Measurements from ENCODE around the gene GREB1L. TPM values are rescaled to one million over a fixed set of nuclear protein-coding genes. Genes with fewer than 3 reads are reported as not detected.

Gene GREB1L
- polyA plus RNA-seq (2011; rRNA removed) (2.7 TPM in 2 replicates), polyA minus RNA-seq (2011; rRNA and poly(A)+ RNA removed) (3.0 and 3.7 TPM in 2 replicates)

- peaks cover 7% of the 10 kb centered on the region for H3K27me3 ChIP-seq (ENCODE audit: control insufficient read depth, insufficient read depth, low read length)
- CTCF ChIA-PET = interaction anchor here (0.6 to 1.6 kb wide), 7 partner anchors 10 to 288 kb away, joined by 3 to 6 read pairs (median 3); no protein-coding TSS in a partner anchor
Measured at GRCh38 chr18:21242141-21242779, at the start of gene GREB1L. TSS of gene GREB1L (plus strand) at chr18:21242232. CDS start at chr18:21383519, 141,287 bp downstream.

GRCh38 chr18:21192308-21192624 lies 49.8 kb upstream of the GREB1L start:
- ChIA-PET CTCF (interaction anchor here (0.7 to 7.4 kb wide), 20 partner anchors 8 to 764 kb away, joined by 3 to 207 read pairs (median 4); partner anchors contain the start of gene ROCK1), POLR2A (no interaction called here)
- DNase-seq (ENCODE audit: low read depth) = no peak
- Histone ChIP-seq H3K4me3 (ENCODE audit: low read depth, low read length) (no peak overlapping the region), H3K36me3 (ENCODE audit: control insufficient read depth, insufficient read depth, low read length) (no peaks in the 10 kb centered on the region), H3K27me3 (ENCODE audit: control insufficient read depth, insufficient read depth, low read length) (no peaks in the 10 kb centered on the region; the same call in 1 of the 2 replicates)
- no peak for TF ChIP-seq CTCF (IDR thresholded peaks at IDR 0.05; ENCODE audit: insufficient read depth, low read depth, low read length)

More at GRCh38 chr18:21242141-21242779, at the start of gene GREB1L:
- H3K4me3 ChIP-seq (ENCODE audit: low read depth, low read length) = peak within 1 kb of the TSS; percentile 49
- POLR2A ChIA-PET = interaction anchor here (0.6 kb wide), 1 partner anchor 140 kb away, joined by 3 read pairs; no protein-coding TSS in a partner anchor
- no peaks in the 10 kb centered on the region for H3K36me3 ChIP-seq (ENCODE audit: control insufficient read depth, insufficient read depth, low read length)
- no peak for DNase-seq (ENCODE audit: low read depth)
- TF ChIP-seq CTCF (IDR thresholded peaks at IDR 0.05; ENCODE audit: insufficient read depth, low read depth, low read length) = no peak

GRCh38 chr18:21194871-21195771 lies 46.9 kb upstream of the GREB1L start:
- ChIA-PET CTCF (interaction anchor here (0.6 to 7.4 kb wide), 33 partner anchors 8 to 767 kb away, joined by 3 to 207 read pairs (median 4); partner anchors contain the start of gene ESCO1), POLR2A (no interaction called here)
- TF ChIP-seq CTCF (IDR thresholded peaks at IDR 0.05; ENCODE audit: insufficient read depth, low read depth, low read length) = peak; percentile 61
- Histone ChIP-seq H3K36me3 (ENCODE audit: control insufficient read depth, insufficient read depth, low read length) (no peaks in the 10 kb centered on the region), H3K4me3 (ENCODE audit: low read depth, low read length) (no peak overlapping the region), H3K27me3 (ENCODE audit: control insufficient read depth, insufficient read depth, low read length) (peaks cover 2% of the 10 kb centered on the region)
- no peak for DNase-seq (ENCODE audit: low read depth)

GRCh38 chr18:21196426-21196825 lies 45.6 kb upstream of the GREB1L start:
- no peak for TF ChIP-seq CTCF (IDR thresholded peaks at IDR 0.05; ENCODE audit: insufficient read depth, low read depth, low read length)
- no peak for DNase-seq (ENCODE audit: low read depth)
- no peak overlapping the region for H3K4me3 ChIP-seq (ENCODE audit: low read depth, low read length)
- POLR2A ChIA-PET = no interaction called here
- CTCF ChIA-PET = interaction anchor here (1.0 to 7.4 kb wide), 6 partner anchors 10 to 255 kb away, joined by 4 to 207 read pairs (median 10); no protein-coding TSS in a partner anchor
- no peaks in the 10 kb centered on the region for H3K36me3 ChIP-seq (ENCODE audit: control insufficient read depth, insufficient read depth, low read length)
- peaks cover 2% of the 10 kb centered on the region for H3K27me3 ChIP-seq (ENCODE audit: control insufficient read depth, insufficient read depth, low read length)

- no peak for DNase-seq (ENCODE audit: low read depth)
- TF ChIP-seq CTCF (IDR thresholded peaks at IDR 0.05; ENCODE audit: insufficient read depth, low read depth, low read length) = no peak
- ChIA-PET CTCF (interaction anchor here (1.0 to 1.6 kb wide), 2 partner anchors 8 to 11 kb away, joined by 3 to 6 read pairs; no protein-coding TSS in a partner anchor), POLR2A (no interaction called here)
- no peaks in the 10 kb centered on the region for H3K36me3 ChIP-seq (ENCODE audit: control insufficient read depth, insufficient read depth, low read length)
- no peaks in the 10 kb centered on the region for H3K27me3 ChIP-seq (ENCODE audit: control insufficient read depth, insufficient read depth, low read length)
- no peak overlapping the region for H3K4me3 ChIP-seq (ENCODE audit: low read depth, low read length)
Measured at GRCh38 chr18:21203126-21203525, 38.9 kb upstream of the GREB1L start.
